HL-60 (cell line): ENCODE measurements around the gene CCP110.

Experiments
- DNase-seq, 2 experiments: peaks; one replicate each; pipeline ENCODE4 v3.0.0-alpha.2; 2010 to 2020; ENCODE audit warnings: low read depth in 1 of 2, low spot score in 1 of 2
- H3K27ac ChIP-seq: fragments of 250-450 bp; sonication (Bioruptor Pico); replicated peaks from 2 replicates; pipeline ENCODE4 v1.5.1; 2020; ENCODE audit warnings: mild to moderate bottlenecking, moderate library complexity
- H3K27me3 ChIP-seq: fragments of 250-450 bp; sonication (Bioruptor Pico); 2 replicates; pipeline ENCODE4 v1.5.1; 2021; ENCODE audit warnings: mild to moderate bottlenecking, moderate library complexity; ENCODE audit not compliant: insufficient read depth, poor library complexity, severe bottlenecking
- H3K4me3 ChIP-seq: replicated peaks from 2 replicates; pipeline ENCODE4 v1.5.1; 2011; ENCODE audit warnings: mild to moderate bottlenecking, control low read depth, low read length; ENCODE audit not compliant: insufficient read depth
- GABPA ChIP-seq: IDR thresholded peaks from 2 replicates; pipeline ENCODE4 v1.6.1; 2012; ENCODE audit warnings: low read depth
- POLR2AphosphoS5 ChIP-seq: IDR thresholded peaks from 2 replicates; pipeline ENCODE4 v1.6.1; 2012; ENCODE audit warnings: low read depth
- SPI1 ChIP-seq: IDR thresholded peaks from 2 replicates; pipeline ENCODE4 v1.6.1; 2012; ENCODE audit warnings: low read depth, mild to moderate bottlenecking, borderline replicate concordance
- TF ChIP-seq, protein P1 (sequence below): IDR thresholded peaks from one replicate; pipeline ENCODE4 v1.5.1; 2011; ENCODE audit warnings: low read length, control low read depth, inconsistent platforms; ENCODE audit not compliant: insufficient read depth
- TF ChIP-seq, protein P2 (sequence below): IDR thresholded peaks from 2 replicates; pipeline ENCODE4 v1.6.1; 2012; ENCODE audit warnings: low read depth; ENCODE audit not compliant: insufficient replicate concordance

CCP110 gene

DNA sequence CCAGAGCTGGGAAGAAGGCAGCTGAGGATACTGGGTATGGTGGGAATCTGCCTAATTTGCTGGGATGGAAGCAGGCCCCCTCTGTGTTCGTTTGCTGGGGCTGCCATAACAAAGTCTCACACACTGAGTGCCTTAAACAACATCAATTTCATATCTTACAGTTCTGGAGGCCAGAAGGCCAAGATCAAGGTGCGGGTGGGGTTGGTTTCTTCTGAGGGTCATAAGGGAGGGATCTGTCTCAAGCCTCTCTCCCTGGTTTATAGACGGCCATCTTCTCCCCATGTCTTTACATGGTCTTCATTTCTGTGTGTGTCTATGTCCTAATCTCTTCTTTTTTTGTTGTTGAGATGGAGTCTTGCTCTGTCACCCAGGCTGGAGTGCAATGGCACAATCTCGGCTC lies 37.7 kb upstream of the CCP110 start:
- Histone ChIP-seq H3K4me3 (no peak overlapping the region), H3K27ac (no peak overlapping the region), H3K27me3 (no peaks in the 10 kb centered on the region)
- DNase-seq = no peak
- TF ChIP-seq POLR2AphosphoS5 (no peak), SPI1 (no peak), GABPA (no peak)
- TF ChIP-seq, protein P1, sequence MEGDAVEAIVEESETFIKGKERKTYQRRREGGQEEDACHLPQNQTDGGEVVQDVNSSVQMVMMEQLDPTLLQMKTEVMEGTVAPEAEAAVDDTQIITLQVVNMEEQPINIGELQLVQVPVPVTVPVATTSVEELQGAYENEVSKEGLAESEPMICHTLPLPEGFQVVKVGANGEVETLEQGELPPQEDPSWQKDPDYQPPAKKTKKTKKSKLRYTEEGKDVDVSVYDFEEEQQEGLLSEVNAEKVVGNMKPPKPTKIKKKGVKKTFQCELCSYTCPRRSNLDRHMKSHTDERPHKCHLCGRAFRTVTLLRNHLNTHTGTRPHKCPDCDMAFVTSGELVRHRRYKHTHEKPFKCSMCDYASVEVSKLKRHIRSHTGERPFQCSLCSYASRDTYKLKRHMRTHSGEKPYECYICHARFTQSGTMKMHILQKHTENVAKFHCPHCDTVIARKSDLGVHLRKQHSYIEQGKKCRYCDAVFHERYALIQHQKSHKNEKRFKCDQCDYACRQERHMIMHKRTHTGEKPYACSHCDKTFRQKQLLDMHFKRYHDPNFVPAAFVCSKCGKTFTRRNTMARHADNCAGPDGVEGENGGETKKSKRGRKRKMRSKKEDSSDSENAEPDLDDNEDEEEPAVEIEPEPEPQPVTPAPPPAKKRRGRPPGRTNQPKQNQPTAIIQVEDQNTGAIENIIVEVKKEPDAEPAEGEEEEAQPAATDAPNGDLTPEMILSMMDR = no peak
- TF ChIP-seq, protein P2, sequence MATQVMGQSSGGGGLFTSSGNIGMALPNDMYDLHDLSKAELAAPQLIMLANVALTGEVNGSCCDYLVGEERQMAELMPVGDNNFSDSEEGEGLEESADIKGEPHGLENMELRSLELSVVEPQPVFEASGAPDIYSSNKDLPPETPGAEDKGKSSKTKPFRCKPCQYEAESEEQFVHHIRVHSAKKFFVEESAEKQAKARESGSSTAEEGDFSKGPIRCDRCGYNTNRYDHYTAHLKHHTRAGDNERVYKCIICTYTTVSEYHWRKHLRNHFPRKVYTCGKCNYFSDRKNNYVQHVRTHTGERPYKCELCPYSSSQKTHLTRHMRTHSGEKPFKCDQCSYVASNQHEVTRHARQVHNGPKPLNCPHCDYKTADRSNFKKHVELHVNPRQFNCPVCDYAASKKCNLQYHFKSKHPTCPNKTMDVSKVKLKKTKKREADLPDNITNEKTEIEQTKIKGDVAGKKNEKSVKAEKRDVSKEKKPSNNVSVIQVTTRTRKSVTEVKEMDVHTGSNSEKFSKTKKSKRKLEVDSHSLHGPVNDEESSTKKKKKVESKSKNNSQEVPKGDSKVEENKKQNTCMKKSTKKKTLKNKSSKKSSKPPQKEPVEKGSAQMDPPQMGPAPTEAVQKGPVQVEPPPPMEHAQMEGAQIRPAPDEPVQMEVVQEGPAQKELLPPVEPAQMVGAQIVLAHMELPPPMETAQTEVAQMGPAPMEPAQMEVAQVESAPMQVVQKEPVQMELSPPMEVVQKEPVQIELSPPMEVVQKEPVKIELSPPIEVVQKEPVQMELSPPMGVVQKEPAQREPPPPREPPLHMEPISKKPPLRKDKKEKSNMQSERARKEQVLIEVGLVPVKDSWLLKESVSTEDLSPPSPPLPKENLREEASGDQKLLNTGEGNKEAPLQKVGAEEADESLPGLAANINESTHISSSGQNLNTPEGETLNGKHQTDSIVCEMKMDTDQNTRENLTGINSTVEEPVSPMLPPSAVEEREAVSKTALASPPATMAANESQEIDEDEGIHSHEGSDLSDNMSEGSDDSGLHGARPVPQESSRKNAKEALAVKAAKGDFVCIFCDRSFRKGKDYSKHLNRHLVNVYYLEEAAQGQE = no peak

DNA sequence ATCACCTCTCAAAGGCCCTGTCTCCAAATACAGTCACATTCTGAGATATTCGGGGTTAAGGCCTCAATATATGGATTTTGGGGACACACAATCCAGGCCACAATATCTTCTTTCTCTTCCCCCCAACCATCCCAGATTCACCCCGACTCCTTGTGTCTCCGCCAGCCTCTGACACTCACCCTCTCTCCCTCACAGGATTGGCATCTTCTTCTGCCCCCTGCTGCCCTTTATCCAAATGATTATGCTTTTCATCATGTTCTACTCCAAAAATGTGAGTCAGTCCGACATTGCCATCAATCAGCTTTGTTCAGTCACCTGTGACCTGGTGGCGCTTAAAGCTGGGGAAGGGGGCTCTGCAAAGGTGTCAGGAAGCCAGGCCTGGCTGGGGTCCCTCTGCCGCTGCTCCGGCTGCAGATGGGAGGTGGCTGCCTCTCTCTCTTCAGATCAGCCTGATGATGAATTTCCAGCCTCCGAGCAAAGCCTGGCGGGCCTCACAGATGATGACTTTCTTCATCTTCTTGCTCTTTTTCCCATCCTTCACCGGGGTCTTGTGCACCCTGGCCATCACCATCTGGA lies 36.9 kb upstream of the CCP110 start:
- Histone ChIP-seq H3K27me3 (no peaks in the 10 kb centered on the region), H3K27ac (no peak overlapping the region), H3K4me3 (no peak overlapping the region)
- no peak for DNase-seq
- TF ChIP-seq, protein P1 = no peak
- TF ChIP-seq GABPA (no peak), SPI1 (no peak), POLR2AphosphoS5 (no peak)
- TF ChIP-seq, protein P2 = no peak

DNA sequence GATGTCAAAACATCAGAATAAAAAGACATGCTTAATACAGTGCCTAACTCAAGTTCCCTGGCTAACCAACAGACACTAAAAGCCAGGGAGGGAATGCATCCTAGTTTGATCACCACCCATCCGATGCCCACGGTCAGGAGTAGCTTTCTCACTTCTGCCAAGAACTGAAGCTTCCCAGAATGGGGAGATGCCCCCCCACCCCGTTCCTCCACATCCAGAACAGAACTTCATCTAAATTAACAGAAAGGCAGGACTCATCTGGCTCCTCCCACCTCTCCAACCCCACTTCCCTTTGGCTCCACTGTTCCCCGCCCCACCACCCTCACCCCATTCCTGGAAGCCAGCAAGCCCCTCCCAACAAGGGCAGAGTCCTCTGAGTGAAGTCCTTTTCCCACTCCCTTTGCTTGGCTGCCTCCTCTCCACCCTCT lies 35.5 kb upstream of the CCP110 start:
- Histone ChIP-seq H3K27ac (no peak overlapping the region), H3K27me3 (no peaks in the 10 kb centered on the region), H3K4me3 (no peak overlapping the region)
- no peak for DNase-seq
- TF ChIP-seq, protein P2 = no peak
- TF ChIP-seq POLR2AphosphoS5 (no peak), SPI1 (no peak), GABPA (no peak)
- TF ChIP-seq, protein P1 = no peak
